Measurements from ENCODE around the gene HNRNPR. TPM values are rescaled to one million over a fixed set of nuclear protein-coding genes. Genes with fewer than 3 reads are reported as not detected.
A peak's percentile ranks its signal among the peaks of the same experiment; 100 is the strongest.

Gene HNRNPR
- total and polyA plus RNA-seq, 12 donors, result 36.5 to 190 (median 89.7) TPM

DNA sequence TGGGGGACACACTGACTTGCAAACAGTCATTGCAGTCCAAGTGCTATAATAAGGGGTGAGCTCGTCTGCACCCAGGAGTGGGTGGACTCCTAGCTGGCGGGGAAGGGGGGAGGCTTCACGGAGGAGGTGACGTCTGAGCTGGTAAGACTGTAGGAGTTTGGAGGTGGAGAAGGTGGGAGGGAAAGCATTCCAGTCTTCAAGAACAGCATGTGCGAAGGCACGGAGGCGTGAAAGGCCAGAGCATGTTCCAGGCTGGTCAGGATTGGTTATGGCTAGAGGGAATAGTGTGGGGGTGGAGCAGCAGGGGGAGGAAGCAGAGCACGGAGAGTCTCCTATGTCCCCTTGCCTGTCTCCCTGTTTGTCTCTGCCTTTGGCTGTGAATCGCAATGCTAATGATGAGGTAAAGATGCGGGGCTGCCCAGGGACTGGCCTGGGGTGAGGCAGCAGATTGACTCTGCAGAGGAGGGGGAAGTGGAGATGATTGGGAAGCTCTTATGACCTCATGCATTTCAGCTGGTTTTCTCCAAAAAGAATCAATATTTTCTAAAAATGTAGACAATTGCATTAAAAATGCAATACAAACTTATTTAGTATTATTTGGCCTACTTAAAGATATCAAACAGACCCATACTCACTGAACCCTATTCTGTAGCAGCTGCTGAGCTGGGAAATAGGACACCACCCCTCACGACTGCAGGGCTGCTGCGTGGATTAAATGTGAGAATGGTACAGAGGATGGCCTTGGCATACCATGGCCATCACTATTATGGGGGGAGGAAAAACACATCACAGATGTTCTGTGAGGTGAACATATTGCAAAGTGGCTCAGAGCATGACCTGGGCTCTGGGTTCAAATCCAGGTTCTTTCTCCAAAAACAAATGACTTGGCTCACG lies 28.1 kb upstream of the HNRNPR start:
- no peak for DNase-seq
- peaks cover 0 to under 1% of the 10 kb centered on the region in 2 donors for H3K36me3 ChIP-seq (replicated peaks in 1 of 2)
- intact Hi-C loops (cut with DNase I), result no loop called here
- no peaks in the 10 kb centered on the region for H3K9me3 ChIP-seq (replicated peaks in 1 of 3)
- no peak for TF ChIP-seq POLR2A (IDR thresholded peaks at IDR 0.05)
- TF ChIP-seq, protein P1, sequence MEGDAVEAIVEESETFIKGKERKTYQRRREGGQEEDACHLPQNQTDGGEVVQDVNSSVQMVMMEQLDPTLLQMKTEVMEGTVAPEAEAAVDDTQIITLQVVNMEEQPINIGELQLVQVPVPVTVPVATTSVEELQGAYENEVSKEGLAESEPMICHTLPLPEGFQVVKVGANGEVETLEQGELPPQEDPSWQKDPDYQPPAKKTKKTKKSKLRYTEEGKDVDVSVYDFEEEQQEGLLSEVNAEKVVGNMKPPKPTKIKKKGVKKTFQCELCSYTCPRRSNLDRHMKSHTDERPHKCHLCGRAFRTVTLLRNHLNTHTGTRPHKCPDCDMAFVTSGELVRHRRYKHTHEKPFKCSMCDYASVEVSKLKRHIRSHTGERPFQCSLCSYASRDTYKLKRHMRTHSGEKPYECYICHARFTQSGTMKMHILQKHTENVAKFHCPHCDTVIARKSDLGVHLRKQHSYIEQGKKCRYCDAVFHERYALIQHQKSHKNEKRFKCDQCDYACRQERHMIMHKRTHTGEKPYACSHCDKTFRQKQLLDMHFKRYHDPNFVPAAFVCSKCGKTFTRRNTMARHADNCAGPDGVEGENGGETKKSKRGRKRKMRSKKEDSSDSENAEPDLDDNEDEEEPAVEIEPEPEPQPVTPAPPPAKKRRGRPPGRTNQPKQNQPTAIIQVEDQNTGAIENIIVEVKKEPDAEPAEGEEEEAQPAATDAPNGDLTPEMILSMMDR (IDR thresholded peaks at IDR 0.05), result no peak
- H3K27ac ChIP-seq, result peak overlapping the region in 2 of 5 donors; percentile 35 to 97
- peaks cover 36 to 40% of the 10 kb centered on the region in 2 donors for H3K4me1 ChIP-seq (replicated peaks in 1 of 2)
- no peak overlapping the region for H3K4me3 ChIP-seq
- WGBS, 4 donors, result 69 to 77% (median 72%) methylated on average over 13 of the region's 13 CpGs
- H3K27me3 ChIP-seq, result no peaks in the 10 kb centered on the region

DNA sequence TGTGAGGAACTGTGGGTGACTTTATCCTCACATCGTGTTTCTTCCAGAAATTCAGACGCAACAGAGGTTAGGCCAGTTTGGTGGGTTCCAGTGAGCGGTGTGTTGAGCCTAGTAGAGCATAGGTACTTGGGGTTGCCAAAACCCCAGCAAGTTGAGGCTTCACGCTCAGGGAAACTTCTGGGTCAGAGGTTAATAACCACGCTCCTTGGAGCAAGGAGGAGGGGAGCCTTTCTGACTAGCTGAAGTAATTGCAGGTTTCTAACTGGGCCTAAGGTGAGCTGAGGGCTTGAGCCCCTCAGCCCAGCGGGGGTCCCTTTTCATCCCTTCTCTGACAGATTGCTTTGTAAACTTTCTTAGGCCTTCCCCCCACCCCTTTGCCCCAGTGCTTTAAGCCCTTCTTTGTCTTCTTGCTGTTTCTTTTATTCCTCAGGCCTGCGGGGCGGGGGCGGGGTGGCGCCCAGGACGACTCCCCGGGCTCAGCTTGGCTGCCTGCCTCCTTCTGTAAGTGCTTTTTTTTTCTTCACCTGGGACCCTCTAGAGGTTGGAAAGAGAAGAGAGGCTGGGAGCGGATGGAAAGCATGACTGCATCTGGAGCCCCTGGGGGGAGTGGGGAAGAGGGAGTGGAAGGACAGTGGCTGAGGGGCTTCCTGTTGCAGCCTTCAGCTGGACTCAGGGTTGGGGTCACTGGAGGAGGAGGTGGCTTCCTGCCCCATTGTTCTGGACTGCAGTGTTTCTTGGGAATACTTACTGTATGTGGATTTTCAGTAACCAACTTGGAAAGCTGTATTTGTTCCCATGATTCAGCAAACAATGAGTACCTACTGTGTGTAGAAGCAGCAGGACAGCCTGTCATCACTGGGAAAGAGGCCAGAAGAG lies 26.9 kb upstream of the HNRNPR start:
- no peaks in the 10 kb centered on the region for H3K9me3 ChIP-seq (replicated peaks in 1 of 3)
- no peaks in the 10 kb centered on the region for H3K27me3 ChIP-seq
- intact Hi-C loops (cut with DNase I), result no loop called here
- no peak for TF ChIP-seq POLR2A (IDR thresholded peaks at IDR 0.05)
- TF ChIP-seq, protein P1 (IDR thresholded peaks at IDR 0.05), result peak in 1 of 6 experiments; percentile 8
- peaks cover 29 to 46% of the 10 kb centered on the region in 2 donors for H3K4me1 ChIP-seq (replicated peaks in 1 of 2)
- H3K36me3 ChIP-seq (replicated peaks in 1 of 2), result peaks cover 0 to 14% of the 10 kb centered on the region in 2 donors
- peak overlapping the region; percentile 86 to 98 (median 93) for H3K27ac ChIP-seq
- WGBS, 4 donors, result 31 to 37% (median 32%) methylated on average over 13 of the region's 13 CpGs
- peak overlapping the region in 1 of 4 donors; percentile 84 for H3K4me3 ChIP-seq
- peak in 2 of 7 donors; percentile 32 to 70 for DNase-seq

DNA sequence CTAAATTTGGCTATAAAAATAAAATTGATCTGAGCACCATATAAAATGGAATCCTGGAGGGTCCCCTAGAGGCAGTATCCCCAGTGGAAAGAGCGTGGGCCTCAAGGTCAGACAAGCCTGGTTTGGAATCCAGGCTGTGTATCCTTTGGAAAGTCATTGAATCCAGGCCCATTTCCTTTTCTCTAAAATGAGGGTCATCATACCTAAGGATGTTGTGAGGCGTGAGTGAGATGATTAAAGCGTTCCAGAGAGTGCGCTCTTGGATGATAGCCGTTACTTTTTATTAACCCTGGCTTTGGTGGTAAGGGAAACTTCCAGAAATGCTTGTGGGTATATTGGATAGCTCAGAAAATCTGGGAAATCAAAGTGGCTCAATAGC lies 26.2 kb upstream of the HNRNPR start:
- Histone ChIP-seq H3K27me3 (no peaks in the 10 kb centered on the region), H3K4me1 (replicated peaks in 1 of 2) (peaks cover 29 to 46% of the 10 kb centered on the region in 2 donors), H3K9me3 (replicated peaks in 1 of 3) (no peaks in the 10 kb centered on the region), H3K27ac (peak overlapping the region; percentile 86 to 98 (median 93)), H3K36me3 (replicated peaks in 1 of 2) (peaks cover 0 to 20% of the 10 kb centered on the region in 2 donors), H3K4me3 (peak overlapping the region in 1 of 4 donors; percentile 84)
- TF ChIP-seq POLR2A (IDR thresholded peaks at IDR 0.05), result no peak
- TF ChIP-seq, protein P1 (IDR thresholded peaks at IDR 0.05), result no peak
- DNase-seq, result no peak
- intact Hi-C loops (cut with DNase I), result no loop called here
- 20 to 43% (median 32%) methylated on average over 5 of the region's 5 CpGs for whole genome bisulfite sequencing, 4 donors
